Neuronal stem cell (in vitro differentiated cells): Measurements from ENCODE around the gene CXCL11.

Experiments
- DNase-seq: peaks from one replicate; pipeline ENCODE4 v3.0.0-alpha.2; 2013; ENCODE audit warnings: low spot score
- H2AFZ ChIP-seq: one replicate; pipeline ENCODE4 v1.6.1; 2013; ENCODE audit warnings: mild to moderate bottlenecking, low read length, inconsistent platforms
- H2AK5ac ChIP-seq: 2 replicates; pipeline ENCODE4 v1.6.1; 2013; ENCODE audit warnings: low read depth, mild to moderate bottlenecking, inconsistent platforms, low read length, moderate library complexity, mixed read lengths
- H2BK120ac ChIP-seq: 2 replicates; pipeline ENCODE4 v1.6.1; 2013; ENCODE audit warnings: low read depth, mild to moderate bottlenecking, inconsistent platforms, low read length, moderate library complexity, mixed read lengths
- H2BK12ac ChIP-seq: one replicate; pipeline ENCODE4 v1.6.1; 2013; ENCODE audit warnings: low read length, inconsistent platforms
- H2BK15ac ChIP-seq: 2 replicates; pipeline ENCODE4 v1.6.1; 2013; ENCODE audit warnings: mild to moderate bottlenecking, low read length, inconsistent platforms, mixed read lengths
- H2BK5ac ChIP-seq: one replicate; pipeline ENCODE4 v1.6.1; 2013; ENCODE audit warnings: inconsistent platforms, mild to moderate bottlenecking, low read length, moderate library complexity
- H3K14ac ChIP-seq: one replicate; pipeline ENCODE4 v1.6.1; 2013; ENCODE audit warnings: low read length, inconsistent platforms
- H3K18ac ChIP-seq: 2 replicates; pipeline ENCODE4 v1.6.1; 2013; ENCODE audit warnings: low read length, inconsistent platforms
- H3K23ac ChIP-seq: 2 replicates; pipeline ENCODE4 v1.6.1; 2013; ENCODE audit warnings: low read depth, mild to moderate bottlenecking, mixed read lengths, low read length, inconsistent platforms; ENCODE audit not compliant: poor library complexity
- H3K27ac ChIP-seq: replicated peaks from 3 replicates; pipeline ENCODE4 v1.5.1; 2013; ENCODE audit warnings: low read length, inconsistent platforms
- H3K27me3 ChIP-seq, 3 experiments: 2 replicates each; pipeline ENCODE4 v1.6.1; 2013; ENCODE audit warnings: low read length in 3 of 3, mild to moderate bottlenecking in 2 of 3, inconsistent platforms in 1 of 3, low read depth in 1 of 3, mixed read lengths in 1 of 3, moderate library complexity in 1 of 3; ENCODE audit not compliant: control insufficient read depth in 3 of 3, insufficient read depth in 3 of 3
- H3K36me3 ChIP-seq, 2 donors: replicated peaks in 1 of 2; 2 replicates each; pipeline ENCODE4 v1.6.1; 2013; ENCODE audit warnings: low read length in 2 of 2; ENCODE audit not compliant: control insufficient read depth in 2 of 2, insufficient read depth in 2 of 2
- H3K4ac ChIP-seq: 2 replicates; pipeline ENCODE4 v1.6.1; 2013; ENCODE audit warnings: inconsistent platforms, mild to moderate bottlenecking, low read length, moderate library complexity
- H3K4me1 ChIP-seq, 2 donors: 1 replicate in 1 of 2; 2 replicates in 1 of 2; pipeline ENCODE4 v1.6.1; 2013; ENCODE audit warnings: low read length in 2 of 2, low read depth in 1 of 2; ENCODE audit not compliant: control insufficient read depth in 2 of 2, insufficient read depth in 1 of 2
- H3K4me2 ChIP-seq: one replicate; pipeline ENCODE4 v1.6.1; 2013; ENCODE audit warnings: mild to moderate bottlenecking, low read length, inconsistent platforms; ENCODE audit not compliant: insufficient read depth, poor library complexity, severe bottlenecking
- H3K4me3 ChIP-seq, 2 donors: 2 replicates each; pipeline ENCODE4 v1.5.1; 2013; ENCODE audit warnings: low read length in 2 of 2, mild to moderate bottlenecking in 2 of 2, inconsistent platforms in 1 of 2, moderate library complexity in 1 of 2
- H3K79me1 ChIP-seq: one replicate; pipeline ENCODE4 v1.6.1; 2013; ENCODE audit warnings: low read depth, mild to moderate bottlenecking, inconsistent platforms, low read length, moderate library complexity
- H3K9ac ChIP-seq: one replicate; pipeline ENCODE4 v1.6.1; 2013; ENCODE audit warnings: mild to moderate bottlenecking, low read depth, low read length, inconsistent platforms; ENCODE audit not compliant: poor library complexity
- H3K9me3 ChIP-seq, 2 donors: replicated peaks in 1 of 2; 2 replicates each; pipeline versions ENCODE3 to v1.6.1; 2013; ENCODE audit warnings: low read length in 2 of 2, mild to moderate bottlenecking in 2 of 2, inconsistent platforms in 1 of 2, low read depth in 1 of 2, mixed read lengths in 1 of 2, moderate library complexity in 1 of 2; ENCODE audit not compliant: control insufficient read depth in 2 of 2, insufficient read depth in 1 of 2
- H4K8ac ChIP-seq: one replicate; pipeline ENCODE4 v1.6.1; 2013; ENCODE audit warnings: low read depth, mild to moderate bottlenecking, inconsistent platforms, low read length, moderate library complexity
- H4K91ac ChIP-seq: one replicate; pipeline ENCODE4 v1.6.1; 2013; ENCODE audit warnings: low read length, low read depth, mild to moderate bottlenecking, inconsistent platforms; ENCODE audit not compliant: poor library complexity
- WGBS, 2 donors: extraction: QIAGEN DNeasy Blood & Tissue Kit; methylation state at CpG; one replicate each; pipeline ENCODE4 v1.1.7; 2013; ENCODE audit warnings: missing lambda C conversion rate in 2 of 2, mixed read lengths in 1 of 2; ENCODE audit not compliant: insufficient read length in 2 of 2, insufficient replicate concordance in 1 of 2; ENCODE audit errors: extremely low coverage in 2 of 2; 5-methylcytosine and 5-hydroxymethylcytosine counted together

CXCL11 gene

GRCh38 chr4:76016393-76016792 lies 19.5 kb downstream of the CXCL11 start:
- Histone ChIP-seq H3K4me2 (no peak overlapping the region), H3K4me3 (no peak overlapping the region), H3K79me1 (no peaks in the 10 kb centered on the region), H3K14ac (no peak overlapping the region), H3K4me1 (peaks cover 4% of the 10 kb centered on the region in 2 donors), H3K27ac (no peak overlapping the region), H4K8ac (no peak overlapping the region), H2AFZ (no peak overlapping the region), H2BK5ac (no peak overlapping the region), H3K18ac (no peak overlapping the region), H3K23ac (no peak overlapping the region), H3K36me3 (no peaks in the 10 kb centered on the region), H3K4ac (no peak overlapping the region), H2BK12ac (no peak overlapping the region), H3K27me3 (no peaks in the 10 kb centered on the region), H2BK120ac (no peak overlapping the region), H3K9me3 (no peaks in the 10 kb centered on the region), H4K91ac (no peak overlapping the region), H2BK15ac (no peak overlapping the region), H2AK5ac (no peak overlapping the region), H3K9ac (no peak overlapping the region)
- DNase-seq = no peak
- no CpG with 5 or more reads among the region's 2 CpGs for WGBS, 2 donors

GRCh38 chr4:76013540-76013939 lies 22.3 kb downstream of the CXCL11 start:
- Histone ChIP-seq H2AFZ (no peak overlapping the region), H4K8ac (no peak overlapping the region), H2BK120ac (no peak overlapping the region), H3K9ac (no peak overlapping the region), H3K4me2 (no peak overlapping the region), H3K27ac (no peak overlapping the region), H3K4me3 (no peak overlapping the region), H2BK12ac (no peak overlapping the region), H3K23ac (no peak overlapping the region), H3K36me3 (no peaks in the 10 kb centered on the region), H2BK15ac (no peak overlapping the region), H3K18ac (no peak overlapping the region), H3K4me1 (peaks cover 4% of the 10 kb centered on the region in 2 donors), H3K27me3 (peaks cover 0 to 3% (median 0%) of the 10 kb centered on the region in 3 experiments), H4K91ac (no peak overlapping the region), H2AK5ac (no peak overlapping the region), H3K4ac (no peak overlapping the region), H2BK5ac (no peak overlapping the region), H3K79me1 (peaks cover 1% of the 10 kb centered on the region), H3K14ac (no peak overlapping the region), H3K9me3 (no peaks in the 10 kb centered on the region)
- DNase-seq = no peak
- no CpG with 5 or more reads among the region's 1 CpG for WGBS, 2 donors

- no peaks in the 10 kb centered on the region for H3K36me3 ChIP-seq
- no peak overlapping the region for H2BK5ac ChIP-seq
- H3K27me3 ChIP-seq = peaks cover 0 to 3% (median 0%) of the 10 kb centered on the region in 3 experiments
- H3K23ac ChIP-seq = no peak overlapping the region
- H3K4me1 ChIP-seq = peaks cover 4% of the 10 kb centered on the region in 2 donors
- H3K9me3 ChIP-seq = no peaks in the 10 kb centered on the region
- H2BK120ac ChIP-seq = no peak overlapping the region
- no peak overlapping the region for H3K9ac ChIP-seq
- H3K4me3 ChIP-seq = no peak overlapping the region
- H4K8ac ChIP-seq = no peak overlapping the region
- H2AFZ ChIP-seq = peak overlapping the region; percentile 75
- no peak overlapping the region for H4K91ac ChIP-seq
- peaks cover 1% of the 10 kb centered on the region for H3K79me1 ChIP-seq
- H2AK5ac ChIP-seq = no peak overlapping the region
- no peak overlapping the region for H3K4ac ChIP-seq
- H3K4me2 ChIP-seq = no peak overlapping the region
- DNase-seq = no peak
- no peak overlapping the region for H3K27ac ChIP-seq
- H3K14ac ChIP-seq = no peak overlapping the region
- no peak overlapping the region for H2BK12ac ChIP-seq
- no peak overlapping the region for H2BK15ac ChIP-seq
- H3K18ac ChIP-seq = no peak overlapping the region
- no CpG with 5 or more reads among the region's 1 CpG for WGBS, 2 donors
Observed at GRCh38 chr4:76012388-76012801, 23.5 kb downstream of the CXCL11 start.

DNA sequence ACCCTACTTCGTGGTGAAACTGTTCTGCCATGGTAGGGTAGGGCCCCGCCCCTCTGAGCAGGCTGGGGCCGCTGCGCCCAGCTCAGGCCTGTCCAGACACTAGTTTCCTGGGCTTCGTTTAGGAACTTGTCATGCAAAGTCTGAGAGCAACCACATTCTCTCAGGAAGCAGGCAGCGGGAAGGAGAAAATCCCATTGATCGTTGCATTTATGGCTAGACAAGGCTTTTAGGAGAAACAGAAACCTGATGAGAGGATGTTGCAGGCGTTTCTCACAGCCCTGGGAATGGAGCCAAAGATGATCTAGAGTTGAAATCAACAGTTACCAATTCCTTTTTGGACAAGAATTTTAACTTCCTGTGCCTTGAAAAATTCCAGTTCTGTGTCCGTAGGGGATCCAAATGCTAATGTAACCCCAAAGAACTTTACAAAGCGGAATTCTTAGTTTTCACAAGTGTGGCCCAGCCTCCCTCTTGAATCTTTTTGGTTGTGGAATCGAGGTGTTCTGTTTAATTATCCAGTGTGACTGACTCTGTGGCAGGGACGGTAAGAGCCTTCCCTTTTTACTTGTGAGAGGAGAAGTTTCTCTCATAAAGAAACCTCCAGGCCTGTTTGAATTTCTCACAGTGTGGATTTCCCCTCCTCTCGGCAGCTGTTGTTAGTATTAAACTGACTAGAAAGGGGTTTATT lies 24.0 kb downstream of the CXCL11 start:
- no peak overlapping the region for H2BK15ac ChIP-seq
- no peak overlapping the region for H3K27ac ChIP-seq
- no peak overlapping the region for H4K8ac ChIP-seq
- H3K27me3 ChIP-seq = peaks cover 0 to 3% (median 0%) of the 10 kb centered on the region in 3 experiments
- H2BK120ac ChIP-seq = no peak overlapping the region
- H2AK5ac ChIP-seq = no peak overlapping the region
- H4K91ac ChIP-seq = no peak overlapping the region
- H3K4me3 ChIP-seq = no peak overlapping the region
- no peak overlapping the region for H3K4ac ChIP-seq
- DNase-seq = no peak
- no peak overlapping the region for H2BK5ac ChIP-seq
- H3K18ac ChIP-seq = peak overlapping the region; percentile 62
- H3K9me3 ChIP-seq = no peaks in the 10 kb centered on the region
- H3K36me3 ChIP-seq = no peaks in the 10 kb centered on the region
- no peak overlapping the region for H2BK12ac ChIP-seq
- H3K23ac ChIP-seq = no peak overlapping the region
- H3K4me2 ChIP-seq = no peak overlapping the region
- no peak overlapping the region for H3K9ac ChIP-seq
- H2AFZ ChIP-seq = peak overlapping the region; percentile 75
- peaks cover 1% of the 10 kb centered on the region for H3K79me1 ChIP-seq
- H3K14ac ChIP-seq = no peak overlapping the region
- peaks cover 4% of the 10 kb centered on the region in 2 donors for H3K4me1 ChIP-seq
- no CpG with 5 or more reads among the region's 13 CpGs for WGBS, 2 donors
